ENCODE data around the gene SPART. TPM values are rescaled to one million over a fixed set of nuclear protein-coding genes. Genes with fewer than 3 reads are reported as not detected.

Gene SPART
- total RNA-seq, 4 donors from 2014 or later: 34.1 to 58.7 (median 48.8) TPM

DNA sequence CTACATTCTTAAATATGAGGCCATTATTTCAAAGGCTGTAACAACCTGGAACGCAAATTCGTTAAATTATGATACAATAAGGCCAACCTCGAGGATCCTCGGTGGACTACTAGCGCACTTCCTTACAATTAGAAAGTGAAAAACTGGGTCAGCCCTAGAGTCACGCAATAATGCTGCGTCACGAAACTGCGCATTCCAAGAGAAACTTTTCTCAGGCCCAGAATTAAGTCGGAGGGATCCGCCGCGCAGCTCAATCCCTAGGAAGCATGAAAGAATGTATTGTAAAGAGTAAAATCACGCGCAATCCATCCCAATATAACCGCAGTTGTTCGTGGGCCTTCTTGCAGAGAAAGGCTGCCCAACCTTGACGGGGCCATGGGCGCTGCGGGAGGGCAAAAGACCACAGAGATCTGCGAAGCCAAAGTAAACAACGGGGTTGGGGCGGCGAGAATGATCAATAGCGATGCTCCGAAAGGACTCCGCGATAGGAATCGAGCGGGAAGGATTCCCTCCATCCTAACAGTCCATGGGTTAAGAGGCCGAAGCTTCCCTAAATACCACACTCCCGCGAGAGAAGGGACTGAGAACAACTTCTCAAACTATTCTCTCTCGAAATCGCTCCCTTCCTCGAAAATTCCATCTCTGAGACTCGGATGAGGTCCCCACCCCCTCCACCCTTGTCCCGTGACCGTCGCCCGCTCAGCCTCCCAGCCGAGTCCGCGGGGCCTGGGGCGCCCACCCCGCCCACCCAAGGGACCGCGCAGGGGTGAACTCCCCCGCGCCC is 564 bp downstream of the SPART start:
- peak overlapping the region; percentile 90 to 97 (median 94) for H3K27ac ChIP-seq
- H3K27me3 ChIP-seq: no peaks in the 10 kb centered on the region
- DNase-seq: peak; percentile 50 to 62
- TF ChIP-seq, protein P1, sequence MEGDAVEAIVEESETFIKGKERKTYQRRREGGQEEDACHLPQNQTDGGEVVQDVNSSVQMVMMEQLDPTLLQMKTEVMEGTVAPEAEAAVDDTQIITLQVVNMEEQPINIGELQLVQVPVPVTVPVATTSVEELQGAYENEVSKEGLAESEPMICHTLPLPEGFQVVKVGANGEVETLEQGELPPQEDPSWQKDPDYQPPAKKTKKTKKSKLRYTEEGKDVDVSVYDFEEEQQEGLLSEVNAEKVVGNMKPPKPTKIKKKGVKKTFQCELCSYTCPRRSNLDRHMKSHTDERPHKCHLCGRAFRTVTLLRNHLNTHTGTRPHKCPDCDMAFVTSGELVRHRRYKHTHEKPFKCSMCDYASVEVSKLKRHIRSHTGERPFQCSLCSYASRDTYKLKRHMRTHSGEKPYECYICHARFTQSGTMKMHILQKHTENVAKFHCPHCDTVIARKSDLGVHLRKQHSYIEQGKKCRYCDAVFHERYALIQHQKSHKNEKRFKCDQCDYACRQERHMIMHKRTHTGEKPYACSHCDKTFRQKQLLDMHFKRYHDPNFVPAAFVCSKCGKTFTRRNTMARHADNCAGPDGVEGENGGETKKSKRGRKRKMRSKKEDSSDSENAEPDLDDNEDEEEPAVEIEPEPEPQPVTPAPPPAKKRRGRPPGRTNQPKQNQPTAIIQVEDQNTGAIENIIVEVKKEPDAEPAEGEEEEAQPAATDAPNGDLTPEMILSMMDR (IDR thresholded peaks at IDR 0.05 in 4 of 5, conservative IDR thresholded peaks at IDR 0.05 in 1 of 5): no peak
- peak; percentile 52 to 75 for TF ChIP-seq POLR2A (IDR thresholded peaks at IDR 0.05)
- H3K36me3 ChIP-seq: no peaks in the 10 kb centered on the region
- intact Hi-C loops (cut with DNase I; ENCODE audit: low total_unique reads) (loop anchor here (1.0 to 5.0 kb wide), 5 partner anchors 48 to 652 kb away; partner anchors contain the start of genes ALG5, CCDC169 and RFXAP), in situ Hi-C loops (cut with MboI; ENCODE audit: low sequenced_read_pairs in 4 of 4) (loop anchor here in 1 of 4 donors (25.0 kb wide), 1 partner anchor 642 kb away; the partner anchor contains the start of gene ALG5)
- peak; percentile 40 to 46 for ATAC-seq
- H3K4me1 ChIP-seq: peaks cover 10 to 21% of the 10 kb centered on the region in 2 donors
- H3K4me3 ChIP-seq: peak overlapping the region; percentile 76 to 85 (median 80)
- no peaks in the 10 kb centered on the region for H3K9me3 ChIP-seq

DNA sequence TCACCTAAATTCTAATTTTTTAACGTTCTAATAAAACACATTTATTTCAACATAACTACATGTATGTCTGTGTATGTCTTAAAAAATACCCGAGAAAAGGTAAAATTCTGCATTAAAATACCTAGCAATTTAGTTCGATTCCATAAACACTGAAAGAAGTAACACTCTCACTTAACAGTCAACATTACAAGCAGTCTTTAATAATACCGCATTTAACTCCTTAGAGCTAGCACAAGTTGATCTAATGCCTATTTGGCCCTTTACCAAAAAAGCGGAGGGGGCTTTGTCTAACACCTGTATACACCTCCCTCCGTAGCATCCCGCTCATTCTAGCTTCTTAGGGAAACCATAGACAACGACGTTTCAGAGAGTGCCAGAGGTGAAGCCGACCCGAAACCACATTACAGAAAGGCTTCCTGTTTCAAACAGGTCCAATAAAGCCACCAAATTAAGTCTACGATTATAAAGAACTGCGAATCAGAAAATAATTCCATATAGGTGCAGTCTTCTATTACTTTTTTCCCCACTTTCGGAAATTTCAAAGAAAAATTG is 1.2 kb downstream of the SPART start:
- Histone ChIP-seq H3K4me1 (peaks cover 10 to 21% of the 10 kb centered on the region in 2 donors), H3K27me3 (no peaks in the 10 kb centered on the region), H3K27ac (peak overlapping the region; percentile 90 to 97 (median 94)), H3K36me3 (no peaks in the 10 kb centered on the region), H3K4me3 (peak overlapping the region; percentile 76 to 85 (median 80)), H3K9me3 (no peaks in the 10 kb centered on the region)
- intact Hi-C loops (cut with DNase I; ENCODE audit: low total_unique reads): loop anchor here (5.0 kb wide), 3 partner anchors 48 to 652 kb away; partner anchors contain the start of genes ALG5 and CCDC169
- no peak for ATAC-seq
- TF ChIP-seq, protein P1 (IDR thresholded peaks at IDR 0.05 in 4 of 5, conservative IDR thresholded peaks at IDR 0.05 in 1 of 5): no peak
- TF ChIP-seq POLR2A (IDR thresholded peaks at IDR 0.05): no peak
- DNase-seq: no peak
- in situ Hi-C loops (cut with MboI; ENCODE audit: low sequenced_read_pairs in 4 of 4): loop anchor here in 1 of 4 donors (25.0 kb wide), 1 partner anchor 642 kb away; the partner anchor contains the start of gene ALG5

DNA sequence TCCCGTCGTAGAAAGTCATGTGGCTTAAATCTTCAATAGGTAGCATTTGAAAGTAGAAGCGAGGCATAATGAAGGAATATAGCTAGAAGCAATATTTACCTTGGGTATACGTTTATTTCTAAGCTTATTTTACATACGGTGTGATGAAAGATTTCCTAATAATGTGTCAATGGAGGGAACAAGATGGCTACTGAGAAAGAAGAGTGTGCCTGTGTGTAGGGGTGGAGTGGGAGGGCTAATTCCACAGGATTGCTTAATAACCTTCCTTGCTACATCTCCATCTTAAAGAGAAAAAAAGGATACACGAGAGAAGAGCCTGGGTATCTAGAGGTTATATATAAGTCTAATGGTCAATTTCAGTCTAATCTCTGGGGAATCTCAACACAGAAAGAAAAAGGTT is 2.0 kb downstream of the SPART start:
- peaks cover 10 to 29% of the 10 kb centered on the region in 2 donors for H3K4me1 ChIP-seq
- peak overlapping the region; percentile 76 to 85 (median 80) for H3K4me3 ChIP-seq
- no peaks in the 10 kb centered on the region for H3K9me3 ChIP-seq
- H3K27me3 ChIP-seq: no peaks in the 10 kb centered on the region
- DNase-seq (peak in 1 of 2 donors; percentile 35), ATAC-seq (no peak)
- H3K36me3 ChIP-seq: no peaks in the 10 kb centered on the region
- intact Hi-C loops (cut with DNase I; ENCODE audit: low total_unique reads) (no loop called here), in situ Hi-C loops (cut with MboI; ENCODE audit: low sequenced_read_pairs in 4 of 4) (loop anchor here in 1 of 4 donors (25.0 kb wide), 1 partner anchor 643 kb away; the partner anchor contains the start of gene ALG5)
- no peak for TF ChIP-seq POLR2A (IDR thresholded peaks at IDR 0.05)
- TF ChIP-seq, protein P1 (IDR thresholded peaks at IDR 0.05 in 4 of 5, conservative IDR thresholded peaks at IDR 0.05 in 1 of 5): no peak
- peak overlapping the region; percentile 90 to 97 (median 94) for H3K27ac ChIP-seq

DNA sequence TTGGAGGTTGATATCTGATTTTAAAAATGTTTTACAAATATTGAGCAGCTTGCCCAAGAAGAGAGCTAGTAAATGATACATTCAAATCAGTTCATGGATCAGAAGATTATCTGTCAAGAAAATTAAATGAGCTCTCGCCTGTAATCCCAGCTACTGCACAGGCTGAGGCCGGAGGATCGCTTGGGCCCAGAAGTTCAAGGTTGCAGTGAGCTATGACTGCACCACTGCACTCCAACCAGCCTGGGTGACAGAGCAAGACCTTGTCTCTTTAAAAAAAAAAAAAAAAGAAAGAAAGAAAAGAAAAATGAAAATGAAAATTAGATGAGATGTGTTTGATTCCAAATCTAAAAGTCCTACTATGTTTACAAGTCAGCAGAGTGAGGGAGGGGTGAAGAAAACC is 2.4 kb downstream of the SPART start:
- Histone ChIP-seq H3K4me1 (peaks cover 10 to 33% of the 10 kb centered on the region in 2 donors), H3K4me3 (peak overlapping the region in 1 of 4 donors; percentile 77), H3K9me3 (no peaks in the 10 kb centered on the region), H3K36me3 (no peaks in the 10 kb centered on the region), H3K27ac (peak overlapping the region; percentile 90 to 97 (median 94)), H3K27me3 (no peaks in the 10 kb centered on the region)
- ATAC-seq (no peak), DNase-seq (no peak)
- in situ Hi-C loops (cut with MboI; ENCODE audit: low sequenced_read_pairs in 4 of 4): loop anchor here in 1 of 4 donors (25.0 kb wide), 1 partner anchor 644 kb away; the partner anchor contains the start of gene ALG5
- intact Hi-C loops (cut with DNase I; ENCODE audit: low total_unique reads): no loop called here
- TF ChIP-seq, protein P1 (IDR thresholded peaks at IDR 0.05 in 4 of 5, conservative IDR thresholded peaks at IDR 0.05 in 1 of 5): no peak
- TF ChIP-seq POLR2A (IDR thresholded peaks at IDR 0.05): no peak
